PC-3 (cell line): ENCODE data around the gene THUMPD2.

ENCODE experiments used
- CTCF ChIP-seq: fragments of 300-600 bp; sonication (generic); conservative IDR thresholded peaks from 2 replicates; pipeline ENCODE4 v1.5.1; 2017; ENCODE audit warnings: antibody characterized with exemption, low read depth, mild to moderate bottlenecking, low read length
- EZH2 ChIP-seq: fragments of 300-600 bp; sonication (generic); IDR thresholded peaks from one replicate; pipeline ENCODE4 v1.6.1; 2017; ENCODE audit warnings: antibody characterized with exemption, mild to moderate bottlenecking, low read length; ENCODE audit not compliant: unreplicated experiment

DNA sequence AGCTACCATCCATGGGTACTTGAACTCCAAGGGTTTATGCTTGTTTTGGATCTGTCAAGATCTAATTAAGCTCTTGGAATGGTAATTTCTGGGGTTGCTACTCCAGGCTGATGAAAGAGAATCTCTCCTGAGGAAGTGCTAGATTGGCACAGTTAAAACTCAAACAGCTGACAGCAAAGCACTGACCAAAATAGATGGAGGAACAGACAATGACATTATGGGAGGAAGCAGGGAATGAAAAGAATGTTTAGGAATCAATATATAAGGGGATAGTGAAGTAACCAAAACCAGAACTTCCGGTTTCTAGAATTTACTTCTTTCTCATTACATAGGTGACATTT is 6.3 kb downstream of the THUMPD2 start:
- TF ChIP-seq CTCF, result no peak
- TF ChIP-seq EZH2, result no peak
